Astrocyte (in vitro differentiated cells and primary cell): ENCODE results near the gene POLR2E.

Source experiments
- EZH2 ChIP-seq: IDR thresholded peaks from 2 replicates; pipeline ENCODE4 v1.6.1; 2012; ENCODE audit warnings: mild to moderate bottlenecking, low read length, inconsistent platforms; ENCODE audit not compliant: insufficient read depth
- TF ChIP-seq, protein P1 (sequence below): IDR thresholded peaks from 2 replicates; pipeline ENCODE4 v1.5.1; 2011; ENCODE audit warnings: low read depth, mild to moderate bottlenecking, inconsistent platforms, low read length, moderate library complexity; ENCODE audit not compliant: insufficient read depth

DNA sequence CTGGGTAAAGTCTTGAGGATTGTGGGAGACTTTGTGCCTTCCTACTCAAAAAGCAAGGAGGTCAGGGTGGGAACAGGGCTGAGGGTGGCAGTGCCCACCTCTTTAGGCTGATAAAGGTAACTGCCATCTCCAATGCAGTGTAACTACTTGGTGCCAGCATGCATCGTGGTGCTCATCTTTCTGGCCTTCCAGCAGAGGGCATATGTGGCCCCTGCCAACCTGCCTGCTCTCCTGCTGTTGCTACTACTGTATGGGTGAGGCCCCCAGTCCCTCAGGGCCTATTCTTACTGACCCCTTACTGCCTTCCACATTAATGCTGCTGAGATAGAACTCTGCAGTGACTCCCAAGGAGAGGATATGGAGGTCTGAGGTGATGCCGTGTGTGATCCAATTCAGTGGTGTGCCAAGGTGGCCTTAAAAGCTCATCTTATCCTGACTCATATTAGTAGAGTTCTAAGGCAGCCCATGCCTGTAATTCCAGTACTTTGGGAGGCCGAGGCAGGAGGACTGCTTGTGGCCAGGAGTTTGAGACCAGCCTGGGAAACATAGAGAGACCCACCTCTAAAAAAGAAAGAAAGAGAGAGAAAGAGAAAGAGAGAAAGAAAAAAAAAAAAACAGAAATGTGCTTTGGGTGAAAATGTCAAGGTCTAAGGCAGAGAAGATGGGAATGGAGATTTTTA lies 37.9 kb downstream of the POLR2E start:
- TF ChIP-seq, protein P1, sequence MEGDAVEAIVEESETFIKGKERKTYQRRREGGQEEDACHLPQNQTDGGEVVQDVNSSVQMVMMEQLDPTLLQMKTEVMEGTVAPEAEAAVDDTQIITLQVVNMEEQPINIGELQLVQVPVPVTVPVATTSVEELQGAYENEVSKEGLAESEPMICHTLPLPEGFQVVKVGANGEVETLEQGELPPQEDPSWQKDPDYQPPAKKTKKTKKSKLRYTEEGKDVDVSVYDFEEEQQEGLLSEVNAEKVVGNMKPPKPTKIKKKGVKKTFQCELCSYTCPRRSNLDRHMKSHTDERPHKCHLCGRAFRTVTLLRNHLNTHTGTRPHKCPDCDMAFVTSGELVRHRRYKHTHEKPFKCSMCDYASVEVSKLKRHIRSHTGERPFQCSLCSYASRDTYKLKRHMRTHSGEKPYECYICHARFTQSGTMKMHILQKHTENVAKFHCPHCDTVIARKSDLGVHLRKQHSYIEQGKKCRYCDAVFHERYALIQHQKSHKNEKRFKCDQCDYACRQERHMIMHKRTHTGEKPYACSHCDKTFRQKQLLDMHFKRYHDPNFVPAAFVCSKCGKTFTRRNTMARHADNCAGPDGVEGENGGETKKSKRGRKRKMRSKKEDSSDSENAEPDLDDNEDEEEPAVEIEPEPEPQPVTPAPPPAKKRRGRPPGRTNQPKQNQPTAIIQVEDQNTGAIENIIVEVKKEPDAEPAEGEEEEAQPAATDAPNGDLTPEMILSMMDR: no peak
- TF ChIP-seq EZH2: no peak
